PC-3 (cell line): ENCODE results near the gene ETV3. TPM values are rescaled to one million over a fixed set of nuclear protein-coding genes. Genes with fewer than 3 reads are reported as not detected.

Experiments used
- ATAC-seq: fragments of 200-7000 bp; cut with Tn5 transposase; 2 replicates; pipeline ENCODE4 v1.9.1; 2020; ENCODE audit warnings: mild to moderate bottlenecking, moderate library complexity
- BruUV-seq: library from RNA; stranded (reverse); fragments of 400-500 nt; replicated peaks from 2 replicates; lab custom pipeline; 2021; lab: Mats Ljungman, UMichigan
- CTCF ChIA-PET: fragments of 300-600 bp; sonication (Branson Sonifier 250); formaldehyde crosslinking; loops from one replicate; lab custom pipeline; 2022; ENCODE audit warnings: antibody characterized with exemption; lab: Charles Lee
- POLR2A ChIA-PET: fragments of 300-600 bp; sonication (Branson Sonifier 250); formaldehyde crosslinking; loops from one replicate; lab custom pipeline; 2022; ENCODE audit warnings: antibody characterized with exemption; ENCODE audit not compliant: unreplicated experiment; lab: Charles Lee
- DNase-seq: peaks from one replicate; pipeline ENCODE4 v3.0.0-alpha.2; 2015
- H2AFZ ChIP-seq: fragments of 300-600 bp; sonication (generic); 2 replicates; pipeline ENCODE4 v1.6.0; 2016; ENCODE audit warnings: antibody characterized with exemption, low read length
- H3F3A ChIP-seq: fragments of 300-600 bp; sonication (generic); one replicate; pipeline ENCODE4 v1.6.0; 2017; ENCODE audit warnings: antibody characterized with exemption, low read length, control low read depth, mild to moderate bottlenecking; ENCODE audit not compliant: unreplicated experiment
- H3K27ac ChIP-seq: fragments of 300-600 bp; sonication (generic); 2 replicates; pipeline ENCODE4 v1.5.1; 2016; ENCODE audit warnings: mild to moderate bottlenecking, low read length
- H3K27me3 ChIP-seq: fragments of 300-600 bp; sonication (generic); 2 replicates; pipeline ENCODE4 v1.6.1; 2016; ENCODE audit warnings: low read length, mixed read lengths
- H3K36me3 ChIP-seq: fragments of 300-600 bp; sonication (generic); 2 replicates; pipeline ENCODE4 v1.6.1; 2016; ENCODE audit warnings: low read depth, mixed run types, low read length, mixed read lengths
- H3K4me1 ChIP-seq: fragments of 300-600 bp; sonication (generic); 2 replicates; pipeline ENCODE4 v1.5.1; 2016; ENCODE audit warnings: low read length; ENCODE audit not compliant: insufficient read depth
- H3K4me2 ChIP-seq: fragments of 300-600 bp; sonication (generic); 2 replicates; pipeline ENCODE4 v1.6.0; 2016; ENCODE audit warnings: low read length
- H3K4me3 ChIP-seq: fragments of 300-600 bp; sonication (generic); 2 replicates; pipeline ENCODE4 v1.5.1; 2016; ENCODE audit warnings: mild to moderate bottlenecking, low read length, mixed read lengths
- H3K79me2 ChIP-seq: fragments of 300-600 bp; sonication (generic); 2 replicates; pipeline ENCODE4 v1.6.1; 2017; ENCODE audit warnings: low read length, mixed read lengths
- H3K9ac ChIP-seq: fragments of 300-600 bp; sonication (generic); 2 replicates; pipeline ENCODE4 v1.6.0; 2016; ENCODE audit warnings: mild to moderate bottlenecking, low read length
- H3K9me2 ChIP-seq: fragments of 300-600 bp; sonication (generic); replicated peaks from 2 replicates; pipeline ENCODE4 v1.6.1; 2016; ENCODE audit warnings: mixed run types, low read length, mixed read lengths
- H3K9me3 ChIP-seq: fragments of 300-600 bp; sonication (generic); 2 replicates; pipeline ENCODE4 v1.6.1; 2016; ENCODE audit warnings: low read length, mixed read lengths
- H4K20me1 ChIP-seq: fragments of 300-600 bp; sonication (generic); 2 replicates; pipeline ENCODE4 v1.6.1; 2016; ENCODE audit warnings: low read length, mixed read lengths
- EZH2 ChIP-seq: fragments of 300-600 bp; sonication (generic); IDR thresholded peaks from one replicate; pipeline ENCODE4 v1.6.1; 2017; ENCODE audit warnings: antibody characterized with exemption, mild to moderate bottlenecking, low read length; ENCODE audit not compliant: unreplicated experiment
- EZH2phosphoT487 ChIP-seq: fragments of 300-600 bp; sonication (generic); IDR thresholded peaks from 2 replicates; pipeline ENCODE4 v1.6.1; 2018; ENCODE audit warnings: mild to moderate bottlenecking, antibody characterized with exemption, low read length, borderline replicate concordance
- intact Hi-C: fragments of 100-400 bp; cut with micrococcal nuclease; formaldehyde crosslinking; loops from 2 replicates; pipeline ENCODE4 v1.9.0; 2023
- total RNA-seq: library from RNA; depleted of rRNA; stranded (reverse); fragments of >200 nt; gene quantifications from 2 replicates; pipeline ENCODE4 v1.2.3, GENCODE V29; 2014
- TF ChIP-seq, protein P1 (sequence below): fragments of 300-600 bp; sonication (generic); conservative IDR thresholded peaks from 2 replicates; pipeline ENCODE4 v1.5.1; 2017; ENCODE audit warnings: antibody characterized with exemption, low read depth, mild to moderate bottlenecking, low read length

The ETV3 gene
- total RNA-seq, 1 experiment from 2014 or later, result 12.2 TPM

- BruUV-seq, result no TSS peak
These were observed 5.5 kb downstream of the ETV3 start for GRCh38 chr1:157132616-157133167.

DNA sequence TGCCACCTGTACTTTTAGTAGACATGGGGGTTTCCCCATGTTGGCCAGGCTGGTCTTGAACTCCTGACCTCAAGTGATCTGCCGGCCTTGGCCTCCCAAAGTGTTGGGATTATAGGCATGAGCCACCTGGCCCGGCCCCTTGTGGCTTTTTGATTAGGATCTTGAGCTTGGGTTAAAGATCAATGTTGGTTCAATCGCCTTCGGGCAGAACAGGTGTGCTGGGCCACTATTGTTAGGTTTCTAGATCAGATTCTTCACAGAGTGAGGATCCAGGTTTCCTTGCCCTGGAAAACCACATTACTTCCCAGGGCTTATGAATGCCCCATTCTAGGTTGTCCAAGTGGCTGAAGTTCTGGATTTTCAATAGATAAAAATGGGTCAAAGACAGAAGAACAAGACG lies 6.1 kb downstream of the ETV3 start:
- Histone ChIP-seq H3K9ac (no peak overlapping the region), H3K27me3 (no peaks in the 10 kb centered on the region), H2AFZ (no peak overlapping the region), H3K79me2 (peaks cover 29% of the 10 kb centered on the region), H3K4me1 (peaks cover 14% of the 10 kb centered on the region), H3K9me3 (no peaks in the 10 kb centered on the region), H3K36me3 (peaks cover 76% of the 10 kb centered on the region), H3K9me2 (no peaks in the 10 kb centered on the region), H4K20me1 (peaks cover 14% of the 10 kb centered on the region), H3K27ac (no peak overlapping the region), H3F3A (no peaks in the 10 kb centered on the region), H3K4me2 (no peak overlapping the region), H3K4me3 (no peak overlapping the region)
- DNase-seq (no peak), ATAC-seq (no peak)
- POLR2A ChIA-PET, result no interaction called here
- CTCF ChIA-PET, result interaction anchor here (0.6 kb wide), 1 partner anchor 24 kb away, joined by 5 read pairs; no protein-coding TSS in a partner anchor
- BruUV-seq, result no TSS peak
- TF ChIP-seq, protein P1, sequence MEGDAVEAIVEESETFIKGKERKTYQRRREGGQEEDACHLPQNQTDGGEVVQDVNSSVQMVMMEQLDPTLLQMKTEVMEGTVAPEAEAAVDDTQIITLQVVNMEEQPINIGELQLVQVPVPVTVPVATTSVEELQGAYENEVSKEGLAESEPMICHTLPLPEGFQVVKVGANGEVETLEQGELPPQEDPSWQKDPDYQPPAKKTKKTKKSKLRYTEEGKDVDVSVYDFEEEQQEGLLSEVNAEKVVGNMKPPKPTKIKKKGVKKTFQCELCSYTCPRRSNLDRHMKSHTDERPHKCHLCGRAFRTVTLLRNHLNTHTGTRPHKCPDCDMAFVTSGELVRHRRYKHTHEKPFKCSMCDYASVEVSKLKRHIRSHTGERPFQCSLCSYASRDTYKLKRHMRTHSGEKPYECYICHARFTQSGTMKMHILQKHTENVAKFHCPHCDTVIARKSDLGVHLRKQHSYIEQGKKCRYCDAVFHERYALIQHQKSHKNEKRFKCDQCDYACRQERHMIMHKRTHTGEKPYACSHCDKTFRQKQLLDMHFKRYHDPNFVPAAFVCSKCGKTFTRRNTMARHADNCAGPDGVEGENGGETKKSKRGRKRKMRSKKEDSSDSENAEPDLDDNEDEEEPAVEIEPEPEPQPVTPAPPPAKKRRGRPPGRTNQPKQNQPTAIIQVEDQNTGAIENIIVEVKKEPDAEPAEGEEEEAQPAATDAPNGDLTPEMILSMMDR, result no peak
- TF ChIP-seq EZH2 (no peak), EZH2phosphoT487 (no peak)
- intact Hi-C loops, result no loop called here

More at GRCh38 chr1:157132616-157133167, 5.5 kb downstream of the ETV3 start:
- H3K27me3 ChIP-seq, result no peaks in the 10 kb centered on the region
- peaks cover 35% of the 10 kb centered on the region for H3K79me2 ChIP-seq
- ChIA-PET POLR2A (no interaction called here), CTCF (interaction anchor here (0.6 kb wide), 1 partner anchor 24 kb away, joined by 5 read pairs; no protein-coding TSS in a partner anchor)
- no peaks in the 10 kb centered on the region for H3K9me2 ChIP-seq
- no peak overlapping the region for H3K9ac ChIP-seq
- H3K4me3 ChIP-seq, result no peak overlapping the region
- peaks cover 72% of the 10 kb centered on the region for H3K36me3 ChIP-seq
- H3K4me2 ChIP-seq, result no peak overlapping the region
- H3K9me3 ChIP-seq, result no peaks in the 10 kb centered on the region
- no peaks in the 10 kb centered on the region for H3F3A ChIP-seq
- no peak overlapping the region for H2AFZ ChIP-seq
- H3K4me1 ChIP-seq, result peaks cover 14% of the 10 kb centered on the region
- DNase-seq (no peak), ATAC-seq (no peak)
- peaks cover 20% of the 10 kb centered on the region for H4K20me1 ChIP-seq
- H3K27ac ChIP-seq, result no peak overlapping the region
- intact Hi-C loops, result no loop called here
- TF ChIP-seq EZH2phosphoT487 (no peak), EZH2 (no peak)

DNA sequence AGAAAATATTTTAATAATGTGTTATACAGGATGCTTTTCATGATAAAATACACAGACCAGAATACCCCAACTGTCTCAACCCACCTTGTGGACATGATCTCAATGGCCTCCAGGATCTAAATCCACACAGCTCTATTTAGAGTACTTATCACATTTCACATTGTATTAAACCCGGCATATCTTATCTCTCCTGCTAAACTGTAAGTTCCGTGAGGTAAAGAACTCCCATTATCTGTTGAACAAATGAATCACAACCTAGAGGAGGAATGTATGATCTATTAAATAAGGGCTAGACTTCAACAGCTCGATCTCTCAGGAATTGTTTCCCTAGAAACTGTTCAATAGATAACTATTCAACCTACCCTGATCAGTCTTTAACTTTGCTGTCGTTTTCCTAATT lies 6.9 kb downstream of the ETV3 start:
- H3K79me2 ChIP-seq, result peaks cover 21% of the 10 kb centered on the region
- no peak for ATAC-seq
- H2AFZ ChIP-seq, result no peak overlapping the region
- H3K4me2 ChIP-seq, result no peak overlapping the region
- H3K9me3 ChIP-seq, result no peaks in the 10 kb centered on the region
- H3K27ac ChIP-seq, result no peak overlapping the region
- no peaks in the 10 kb centered on the region for H3K9me2 ChIP-seq
- peaks cover 81% of the 10 kb centered on the region for H3K36me3 ChIP-seq
- no peak for TF ChIP-seq EZH2phosphoT487
- DNase-seq, result no peak
- intact Hi-C loops, result no loop called here
- no TSS peak for BruUV-seq
- H3K4me3 ChIP-seq, result no peak overlapping the region
- no peak overlapping the region for H3K9ac ChIP-seq
- POLR2A ChIA-PET, result no interaction called here
- CTCF ChIA-PET, result no interaction called here
- H3F3A ChIP-seq, result no peaks in the 10 kb centered on the region
- H3K27me3 ChIP-seq, result no peaks in the 10 kb centered on the region
- H3K4me1 ChIP-seq, result peaks cover 6% of the 10 kb centered on the region
- H4K20me1 ChIP-seq, result peaks cover 6% of the 10 kb centered on the region
